Sigmoid colon (tissue), 7 donors: Measurements from ENCODE around the gene SLC39A11. TPM values are rescaled to one million over a fixed set of nuclear protein-coding genes. Genes with fewer than 3 reads are reported as not detected.

Source experiments
- DNase-seq: peaks from one replicate; pipeline ENCODE4 v3.0.0-alpha.2; 2019
- H3K27ac ChIP-seq, 4 donors: fragments of 200-600 bp; sonication (generic); one replicate each; pipeline ENCODE4 v1.5.1; 2016 to 2019; ENCODE audit warnings: mild to moderate bottlenecking in 1 of 4
- H3K27me3 ChIP-seq, 3 donors: fragments of 200-600 bp; sonication (generic); one replicate each; pipeline ENCODE4 v1.5.1; 2019; ENCODE audit warnings: mild to moderate bottlenecking in 1 of 3
- H3K36me3 ChIP-seq, 4 donors: fragments of 200-600 bp; sonication (generic); one replicate each; pipeline ENCODE4 v1.5.1; 2016 to 2019
- H3K4me1 ChIP-seq, 4 donors: fragments of 200-600 bp; sonication (generic); one replicate each; pipeline ENCODE4 v1.5.1; 2017 to 2019
- H3K4me3 ChIP-seq, 4 donors: fragments of 200-600 bp; sonication (generic); one replicate each; pipeline ENCODE4 v1.5.1; 2017 to 2019; ENCODE audit warnings: mild to moderate bottlenecking in 2 of 4, moderate library complexity in 1 of 4
- H3K9me3 ChIP-seq, 4 donors: fragments of 200-600 bp in 3 of 4; sonication (generic) in 3 of 4; one replicate each; pipeline versions ENCODE4 v1.5.1 to v1.6.1; 2013 to 2019
- EP300 ChIP-seq, 4 donors: sonication (generic); formaldehyde crosslinking; IDR thresholded peaks; one replicate each; pipeline ENCODE4 v1.6.1; 2017; ENCODE audit warnings: antibody characterized with exemption in 4 of 4
- POLR2A ChIP-seq, 2 donors: fragments of 450-650 bp; IDR thresholded peaks; one replicate each; pipeline ENCODE4 v1.6.1; 2016; ENCODE audit warnings: antibody characterized with exemption in 2 of 2, mild to moderate bottlenecking in 2 of 2, moderate library complexity in 2 of 2
- POLR2AphosphoS5 ChIP-seq, 4 donors: sonication (generic); formaldehyde crosslinking; IDR thresholded peaks; one replicate each; pipeline ENCODE4 v1.6.1; 2017; ENCODE audit warnings: antibody characterized with exemption in 4 of 4
- WGBS, 2 donors: extraction: QIAGEN DNeasy Blood & Tissue Kit; methylation state at CpG; one replicate each; pipeline ENCODE4 v1.1.7; 2013; 5-methylcytosine and 5-hydroxymethylcytosine counted together
- intact Hi-C: fragments of 100-400 bp; cut with DNase I; formaldehyde crosslinking; loops from one replicate; pipeline ENCODE4 v1.15.1; 2023
- polyA plus RNA-seq, 3 donors: library from polyadenylated mRNA; stranded (reverse); fragments of 200-250 nt; gene quantifications; one replicate each; pipeline ENCODE4 v1.2.3, GENCODE V29; 2013
- total RNA-seq, 4 donors: library from RNA; depleted of rRNA; stranded (reverse); fragments of >200 nt; gene quantifications; one replicate each; pipeline ENCODE4 v1.1.0, GENCODE V29; 2016
- TF ChIP-seq, protein P1 (sequence below), 4 experiments: fragments of 450-650 bp in 3 of 4; fragments of 200-600 bp in 1 of 4; IDR thresholded peaks; one replicate each; pipeline ENCODE4 v1.5.1; 2016 to 2019; ENCODE audit warnings: antibody characterized with exemption in 4 of 4, mild to moderate bottlenecking in 3 of 4, moderate library complexity in 2 of 4
- donor health status: healthy with polysubstance abuse.
- donor health status: Bipolar disorder and iron deficiency.
- donor health status: healthy.

The SLC39A11 gene
- total and polyA plus RNA-seq, 7 donors: 7.6 to 16.4 (median 8.4) TPM

DNA sequence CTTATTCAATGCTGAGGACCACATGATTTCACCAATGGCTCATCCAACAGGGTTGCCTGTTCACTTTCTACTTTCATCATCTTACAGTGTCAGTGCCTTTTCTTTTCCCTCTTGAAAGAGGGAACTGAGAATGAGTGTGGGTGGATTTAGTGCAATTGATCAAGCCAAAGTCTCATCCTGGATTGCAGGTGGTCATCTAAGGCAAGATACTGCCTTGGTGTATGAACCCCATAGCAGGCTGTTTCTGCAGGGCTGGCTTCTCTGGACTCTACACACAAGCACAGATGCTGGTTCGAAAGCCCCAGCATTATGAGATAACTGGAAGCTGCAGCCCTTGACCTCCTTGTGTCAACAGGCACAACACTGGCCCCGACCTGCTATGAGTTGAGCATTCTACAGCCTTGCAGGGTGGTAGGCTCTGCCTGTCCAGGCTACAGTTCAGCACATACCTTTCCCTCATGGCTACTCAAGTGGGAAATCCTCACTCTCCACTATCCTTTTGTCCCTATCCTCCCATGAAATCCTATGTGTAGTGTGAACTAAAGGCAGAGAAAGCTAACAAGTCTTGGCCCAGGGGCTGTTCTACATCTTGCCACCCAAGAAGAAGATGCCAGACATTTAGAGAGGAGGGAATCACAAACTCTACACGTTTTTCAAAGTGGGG, 358.7 kb downstream of the SLC39A11 start:
- Histone ChIP-seq H3K27ac (no peak overlapping the region), H3K4me1 (no peaks in the 10 kb centered on the region), H3K4me3 (no peak overlapping the region), H3K9me3 (no peaks in the 10 kb centered on the region), H3K27me3 (no peaks in the 10 kb centered on the region), H3K36me3 (no peaks in the 10 kb centered on the region)
- intact Hi-C loops: no loop called here
- DNase-seq: no peak
- no peak for TF ChIP-seq POLR2AphosphoS5 (IDR thresholded peaks at IDR 0.05)
- no peak for TF ChIP-seq EP300 (IDR thresholded peaks at IDR 0.05)
- TF ChIP-seq, protein P1, sequence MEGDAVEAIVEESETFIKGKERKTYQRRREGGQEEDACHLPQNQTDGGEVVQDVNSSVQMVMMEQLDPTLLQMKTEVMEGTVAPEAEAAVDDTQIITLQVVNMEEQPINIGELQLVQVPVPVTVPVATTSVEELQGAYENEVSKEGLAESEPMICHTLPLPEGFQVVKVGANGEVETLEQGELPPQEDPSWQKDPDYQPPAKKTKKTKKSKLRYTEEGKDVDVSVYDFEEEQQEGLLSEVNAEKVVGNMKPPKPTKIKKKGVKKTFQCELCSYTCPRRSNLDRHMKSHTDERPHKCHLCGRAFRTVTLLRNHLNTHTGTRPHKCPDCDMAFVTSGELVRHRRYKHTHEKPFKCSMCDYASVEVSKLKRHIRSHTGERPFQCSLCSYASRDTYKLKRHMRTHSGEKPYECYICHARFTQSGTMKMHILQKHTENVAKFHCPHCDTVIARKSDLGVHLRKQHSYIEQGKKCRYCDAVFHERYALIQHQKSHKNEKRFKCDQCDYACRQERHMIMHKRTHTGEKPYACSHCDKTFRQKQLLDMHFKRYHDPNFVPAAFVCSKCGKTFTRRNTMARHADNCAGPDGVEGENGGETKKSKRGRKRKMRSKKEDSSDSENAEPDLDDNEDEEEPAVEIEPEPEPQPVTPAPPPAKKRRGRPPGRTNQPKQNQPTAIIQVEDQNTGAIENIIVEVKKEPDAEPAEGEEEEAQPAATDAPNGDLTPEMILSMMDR (IDR thresholded peaks at IDR 0.05): no peak
- TF ChIP-seq POLR2A (IDR thresholded peaks at IDR 0.05): no peak
- WGBS, 2 donors: 75 to 84% methylated on average over 3 of the region's 3 CpGs

DNA sequence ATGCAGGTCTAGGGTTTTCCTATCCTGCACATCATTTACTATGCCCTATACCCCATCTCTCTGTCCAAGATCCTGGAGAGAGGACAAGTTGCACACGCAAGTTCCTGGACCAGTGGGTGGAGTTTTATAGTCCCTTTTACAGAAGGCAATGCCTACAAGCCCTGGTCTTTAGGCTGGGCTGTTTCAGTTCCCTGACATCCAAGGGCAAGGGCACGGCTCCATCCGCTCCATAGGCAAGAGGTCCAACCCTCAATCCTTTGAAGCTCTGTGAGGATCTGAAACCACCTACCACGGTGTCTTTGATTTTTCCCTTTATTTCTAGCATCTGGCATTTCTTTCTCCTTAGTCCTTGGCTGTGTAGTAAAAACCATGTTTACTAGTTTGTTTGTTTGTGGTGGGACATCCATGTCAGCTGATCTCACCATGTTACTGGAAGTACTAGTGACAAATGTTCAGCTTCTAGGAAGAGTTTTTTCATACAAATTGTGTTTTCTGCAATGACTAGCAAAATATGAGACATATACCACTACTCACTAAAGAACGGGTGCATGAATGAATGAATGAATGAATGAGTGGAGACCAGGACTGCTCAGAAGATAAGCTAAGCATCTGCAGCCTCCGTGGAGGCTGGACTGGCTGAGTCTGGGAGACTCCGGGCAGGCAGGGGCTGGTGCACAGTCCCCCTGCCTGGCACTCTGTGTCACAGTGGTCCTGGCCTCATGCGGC, 359.4 kb downstream of the SLC39A11 start:
- intact Hi-C loops: no loop called here
- no peaks in the 10 kb centered on the region for H3K27me3 ChIP-seq

GRCh38 chr17:72730077-72730476, 362.4 kb downstream of the SLC39A11 start:
- no peak for DNase-seq
- Histone ChIP-seq H3K4me1 (no peaks in the 10 kb centered on the region), H3K27ac (no peak overlapping the region), H3K4me3 (no peak overlapping the region), H3K9me3 (no peaks in the 10 kb centered on the region), H3K27me3 (no peaks in the 10 kb centered on the region), H3K36me3 (no peaks in the 10 kb centered on the region)
- intact Hi-C loops: no loop called here
- WGBS, 2 donors: 21 to 52% methylated on average over 7 of the region's 7 CpGs
- TF ChIP-seq, protein P1 (IDR thresholded peaks at IDR 0.05): no peak
- TF ChIP-seq POLR2AphosphoS5 (IDR thresholded peaks at IDR 0.05) (no peak), EP300 (IDR thresholded peaks at IDR 0.05) (no peak), POLR2A (IDR thresholded peaks at IDR 0.05) (no peak)

More for the DNA sequence above, 359.4 kb downstream of the SLC39A11 start:
- TF ChIP-seq EP300 (IDR thresholded peaks at IDR 0.05) (no peak), POLR2AphosphoS5 (IDR thresholded peaks at IDR 0.05) (no peak), POLR2A (IDR thresholded peaks at IDR 0.05) (no peak)
- TF ChIP-seq, protein P1 (IDR thresholded peaks at IDR 0.05): no peak
- no peak for DNase-seq
- 79 to 84% methylated on average over 8 of the region's 8 CpGs for WGBS, 2 donors
- H3K36me3 ChIP-seq: no peaks in the 10 kb centered on the region
- no peaks in the 10 kb centered on the region for H3K9me3 ChIP-seq
- H3K4me1 ChIP-seq: no peaks in the 10 kb centered on the region
- H3K4me3 ChIP-seq: no peak overlapping the region
- no peak overlapping the region for H3K27ac ChIP-seq

- Histone ChIP-seq H3K27me3 (no peaks in the 10 kb centered on the region), H3K27ac (no peak overlapping the region), H3K4me3 (no peak overlapping the region), H3K36me3 (no peaks in the 10 kb centered on the region), H3K9me3 (no peaks in the 10 kb centered on the region), H3K4me1 (no peaks in the 10 kb centered on the region)
- intact Hi-C loops: loop anchor here (10.0 kb wide), 1 partner anchor 508 kb away; a partner anchor contains a TSS
- TF ChIP-seq, protein P1 (IDR thresholded peaks at IDR 0.05): no peak
- TF ChIP-seq POLR2AphosphoS5 (IDR thresholded peaks at IDR 0.05) (no peak), EP300 (IDR thresholded peaks at IDR 0.05) (no peak), POLR2A (IDR thresholded peaks at IDR 0.05) (no peak)
- no peak for DNase-seq
- 49 to 74% methylated on average over 9 of the region's 9 CpGs for WGBS, 2 donors
These were observed 365.6 kb downstream of the SLC39A11 start for GRCh38 chr17:72726936-72727335.
